ENCODE data around the gene NAA30. TPM values are rescaled to one million over a fixed set of nuclear protein-coding genes. Genes with fewer than 3 reads are reported as not detected.

The NAA30 gene
- total RNA-seq, 4 donors from 2014 or later: 13.1 to 16.0 (median 14.9) TPM

DNA sequence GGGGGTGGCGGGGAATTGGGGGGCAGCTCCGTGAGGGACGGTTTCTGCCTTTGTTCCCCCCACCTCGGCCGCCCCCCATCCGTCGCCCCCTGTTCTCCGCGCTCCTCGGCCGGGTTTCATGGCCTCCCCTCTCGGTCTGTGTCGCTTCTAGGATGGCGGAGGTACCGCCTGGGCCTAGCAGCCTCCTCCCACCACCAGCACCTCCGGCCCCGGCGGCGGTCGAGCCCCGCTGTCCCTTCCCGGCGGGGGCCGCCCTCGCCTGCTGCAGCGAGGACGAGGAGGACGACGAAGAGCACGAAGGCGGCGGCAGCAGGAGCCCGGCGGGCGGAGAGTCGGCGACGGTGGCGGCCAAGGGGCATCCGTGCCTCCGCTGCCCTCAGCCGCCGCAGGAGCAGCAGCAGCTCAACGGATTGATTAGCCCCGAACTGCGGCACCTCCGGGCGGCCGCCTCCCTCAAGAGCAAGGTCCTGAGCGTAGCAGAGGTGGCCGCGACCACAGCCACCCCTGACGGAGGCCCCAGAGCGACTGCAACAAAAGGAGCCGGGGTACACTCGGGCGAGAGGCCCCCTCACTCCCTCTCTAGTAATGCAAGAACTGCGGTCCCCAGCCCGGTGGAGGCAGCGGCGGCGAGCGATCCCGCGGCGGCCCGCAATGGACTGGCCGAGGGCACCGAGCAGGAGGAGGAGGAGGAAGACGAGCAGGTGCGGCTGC, 575 bp downstream of the NAA30 start:
- peak overlapping the region; percentile 94 for H3K4me3 ChIP-seq (ENCODE audit: low read depth, poor library complexity, severe bottlenecking)
- TF ChIP-seq POLR2A (IDR thresholded peaks at IDR 0.05): no peak
- TF ChIP-seq, protein P1, sequence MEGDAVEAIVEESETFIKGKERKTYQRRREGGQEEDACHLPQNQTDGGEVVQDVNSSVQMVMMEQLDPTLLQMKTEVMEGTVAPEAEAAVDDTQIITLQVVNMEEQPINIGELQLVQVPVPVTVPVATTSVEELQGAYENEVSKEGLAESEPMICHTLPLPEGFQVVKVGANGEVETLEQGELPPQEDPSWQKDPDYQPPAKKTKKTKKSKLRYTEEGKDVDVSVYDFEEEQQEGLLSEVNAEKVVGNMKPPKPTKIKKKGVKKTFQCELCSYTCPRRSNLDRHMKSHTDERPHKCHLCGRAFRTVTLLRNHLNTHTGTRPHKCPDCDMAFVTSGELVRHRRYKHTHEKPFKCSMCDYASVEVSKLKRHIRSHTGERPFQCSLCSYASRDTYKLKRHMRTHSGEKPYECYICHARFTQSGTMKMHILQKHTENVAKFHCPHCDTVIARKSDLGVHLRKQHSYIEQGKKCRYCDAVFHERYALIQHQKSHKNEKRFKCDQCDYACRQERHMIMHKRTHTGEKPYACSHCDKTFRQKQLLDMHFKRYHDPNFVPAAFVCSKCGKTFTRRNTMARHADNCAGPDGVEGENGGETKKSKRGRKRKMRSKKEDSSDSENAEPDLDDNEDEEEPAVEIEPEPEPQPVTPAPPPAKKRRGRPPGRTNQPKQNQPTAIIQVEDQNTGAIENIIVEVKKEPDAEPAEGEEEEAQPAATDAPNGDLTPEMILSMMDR (IDR thresholded peaks at IDR 0.05): no peak
- 1% methylated on average over 24 of the region's 71 CpGs for WGBS, 2 donors
- intact Hi-C loops (cut with DNase I; ENCODE audit: low total_unique reads): no loop called here
- peak; percentile 16 to 87 for DNase-seq (ENCODE audit: low spot score in 2 of 2)

DNA sequence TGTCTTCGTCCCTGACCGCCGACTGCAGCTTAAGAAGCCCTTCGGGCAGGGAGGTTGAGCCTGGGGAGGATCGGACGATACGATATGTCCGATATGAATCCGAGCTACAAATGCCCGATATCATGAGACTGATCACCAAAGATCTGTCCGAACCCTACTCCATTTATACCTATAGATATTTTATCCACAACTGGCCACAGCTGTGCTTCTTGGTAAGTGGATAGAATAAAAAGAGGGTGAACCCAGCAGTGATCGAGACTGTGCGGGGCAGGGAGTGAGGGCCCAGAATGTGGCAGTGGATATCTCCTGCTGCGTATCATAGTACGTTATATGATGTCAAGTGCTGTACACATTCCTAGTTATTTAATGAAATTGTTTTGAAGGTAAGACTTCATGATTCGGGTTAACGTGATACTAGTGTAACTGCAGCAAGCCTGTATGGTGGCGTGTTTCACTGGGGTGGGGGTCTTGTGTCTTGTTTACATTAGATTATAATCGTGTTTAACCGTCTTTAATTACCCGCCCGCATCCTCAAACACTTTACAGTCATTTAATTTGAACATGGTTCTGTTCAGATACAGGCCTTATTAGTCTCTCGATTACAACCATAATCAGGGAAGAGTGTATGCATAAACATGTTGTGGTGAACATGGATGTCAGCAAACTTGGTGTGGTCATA, 1.3 kb downstream of the NAA30 start:
- 14 to 15% methylated on average over 21 to 23 of the region's 23 CpGs for WGBS, 2 donors
- TF ChIP-seq, protein P1 (IDR thresholded peaks at IDR 0.05): no peak
- TF ChIP-seq POLR2A (IDR thresholded peaks at IDR 0.05): no peak
- no peak for DNase-seq (ENCODE audit: low spot score in 2 of 2)
- intact Hi-C loops (cut with DNase I; ENCODE audit: low total_unique reads): no loop called here
- peak overlapping the region; percentile 94 for H3K4me3 ChIP-seq (ENCODE audit: low read depth, poor library complexity, severe bottlenecking)

DNA sequence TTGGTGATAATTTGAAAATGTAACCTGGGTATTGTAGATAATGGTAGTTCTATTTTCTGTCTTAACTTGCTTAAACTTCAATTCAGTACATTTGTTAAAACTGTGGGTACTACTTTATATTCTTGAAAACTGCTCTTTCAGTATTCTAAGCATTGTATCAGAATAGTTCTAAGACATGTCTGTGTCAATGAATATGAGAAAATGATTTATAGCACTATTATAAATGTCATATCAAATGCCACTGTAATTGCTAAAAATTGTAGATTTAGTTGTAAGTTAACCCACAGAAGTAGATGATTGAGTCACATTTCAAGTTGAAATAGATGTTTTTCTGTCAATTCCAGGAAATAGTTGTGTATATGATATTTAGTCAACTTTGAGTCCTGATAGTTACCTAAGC, 2.4 kb downstream of the NAA30 start:
- no peak for DNase-seq (ENCODE audit: low spot score in 2 of 2)
- intact Hi-C loops (cut with DNase I; ENCODE audit: low total_unique reads): no loop called here
- no peak overlapping the region for H3K4me3 ChIP-seq (ENCODE audit: low read depth, poor library complexity, severe bottlenecking)
- TF ChIP-seq, protein P1 (IDR thresholded peaks at IDR 0.05): no peak
- TF ChIP-seq POLR2A (IDR thresholded peaks at IDR 0.05): no peak

DNA sequence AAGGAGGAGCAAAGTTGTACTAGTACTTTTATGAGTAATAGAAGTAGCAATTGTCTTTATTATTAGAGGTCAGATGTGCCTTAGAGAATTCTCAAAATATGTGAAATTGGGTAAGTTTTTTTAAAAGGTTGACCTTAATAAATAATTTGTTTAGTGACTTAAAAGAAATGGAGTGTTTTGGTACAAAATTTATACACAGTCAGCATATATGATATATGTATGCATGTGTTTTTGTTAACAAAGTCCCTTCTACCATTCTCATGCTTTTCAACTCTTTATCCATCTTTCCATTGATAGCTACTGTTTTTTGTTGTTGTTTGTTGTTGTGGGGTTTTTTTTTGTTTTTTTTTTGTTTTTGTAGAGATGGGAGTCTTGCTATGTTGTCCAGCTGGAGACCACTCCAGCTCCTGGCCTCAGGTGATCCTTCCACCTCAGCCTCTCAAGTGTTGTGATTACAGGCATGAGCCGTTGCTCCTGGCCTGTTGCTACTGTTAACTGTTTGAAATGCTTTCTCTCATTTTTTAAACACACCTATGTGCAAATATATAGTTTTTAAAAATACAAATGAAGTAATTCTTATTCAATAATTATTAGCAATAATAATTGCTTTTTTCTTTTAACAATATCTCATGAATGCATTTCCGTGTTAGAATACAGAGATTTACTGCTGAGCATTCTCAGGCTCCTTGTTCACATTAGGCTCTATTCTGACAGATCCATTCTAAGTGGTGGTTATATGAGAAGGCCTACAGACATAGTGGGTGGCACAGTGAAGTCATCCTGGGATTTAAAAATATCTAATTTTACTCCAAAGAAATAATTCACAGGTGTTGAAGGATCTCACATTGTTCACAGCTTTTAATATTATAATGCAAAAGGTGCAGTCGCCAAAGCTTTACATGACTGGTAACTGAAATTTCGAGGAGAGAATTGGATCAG, 10.4 kb downstream of the NAA30 start:
- no peak overlapping the region for H3K4me3 ChIP-seq (ENCODE audit: low read depth, poor library complexity, severe bottlenecking)
- DNase-seq (ENCODE audit: low spot score in 2 of 2): no peak
- TF ChIP-seq, protein P1 (IDR thresholded peaks at IDR 0.05): no peak
- TF ChIP-seq POLR2A (IDR thresholded peaks at IDR 0.05): no peak
- 83 to 85% methylated on average over 4 of the region's 4 CpGs for WGBS, 2 donors
- intact Hi-C loops (cut with DNase I; ENCODE audit: low total_unique reads): no loop called here

DNA sequence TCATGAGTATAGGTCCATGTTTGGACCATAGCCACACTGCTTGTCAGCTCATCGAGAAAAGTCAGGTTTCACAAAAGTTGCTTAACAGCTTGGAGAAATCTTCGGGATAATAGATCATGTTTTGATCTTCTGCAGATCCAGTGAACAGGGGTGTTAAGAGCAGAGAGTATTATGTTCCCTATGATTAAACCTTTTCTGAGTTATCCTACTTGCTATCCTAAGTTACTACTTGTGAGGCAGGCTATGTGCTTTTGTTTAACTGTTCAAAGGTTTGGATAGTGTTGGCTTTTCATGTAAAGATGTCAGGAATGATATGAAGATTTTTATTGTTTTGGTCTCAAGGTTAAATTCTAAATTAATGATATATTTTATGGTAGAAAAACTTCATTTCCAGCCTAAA, 11.1 kb downstream of the NAA30 start:
- no peak overlapping the region for H3K4me3 ChIP-seq (ENCODE audit: low read depth, poor library complexity, severe bottlenecking)
- intact Hi-C loops (cut with DNase I; ENCODE audit: low total_unique reads): no loop called here
- no peak for DNase-seq (ENCODE audit: low spot score in 2 of 2)
- no peak for TF ChIP-seq POLR2A (IDR thresholded peaks at IDR 0.05)
- TF ChIP-seq, protein P1 (IDR thresholded peaks at IDR 0.05): no peak
- WGBS, 2 donors: 46 to 54% methylated on average over 2 of the region's 2 CpGs
